Measurements from ENCODE around the gene WWP2. TPM values are rescaled to one million over a fixed set of nuclear protein-coding genes. Genes with fewer than 3 reads are reported as not detected.

WWP2 gene
- total RNA-seq, 2 donors from 2014 or later: 73.2 to 102 TPM

DNA sequence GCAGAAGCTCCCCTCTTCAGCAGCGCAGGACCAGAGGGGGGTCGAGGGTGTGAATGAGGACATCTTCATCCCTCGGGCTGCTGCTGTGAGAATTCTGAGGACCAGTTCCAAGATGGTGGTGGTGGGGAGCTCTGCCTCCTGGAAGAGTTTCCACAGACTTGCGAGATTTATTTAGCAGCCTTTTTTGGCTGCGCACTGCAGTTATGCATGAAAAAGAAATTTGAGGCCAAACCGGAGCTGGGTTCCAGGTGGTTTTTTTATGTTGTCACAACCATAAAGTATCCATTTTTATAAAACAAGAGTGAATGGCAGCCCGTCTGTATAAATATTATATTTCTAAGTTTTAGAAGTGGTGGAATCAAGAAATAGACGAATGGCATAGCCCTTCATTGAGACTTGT is 112.1 kb downstream of the WWP2 start:
- Histone ChIP-seq H3K27me3 (no peaks in the 10 kb centered on the region), H3K9me3 (no peaks in the 10 kb centered on the region), H3K4me3 (no peak overlapping the region), H3K36me3 (peaks cover 9% of the 10 kb centered on the region), H3K4me1 (no peaks in the 10 kb centered on the region), H3K27ac (no peak overlapping the region), H3K9ac (ENCODE audit: low read depth in 2 of 2, low read length in 2 of 2) (no peak overlapping the region)
- no peak for DNase-seq
- intact Hi-C loops (cut with DNase I): no loop called here
- TF ChIP-seq, protein P1, sequence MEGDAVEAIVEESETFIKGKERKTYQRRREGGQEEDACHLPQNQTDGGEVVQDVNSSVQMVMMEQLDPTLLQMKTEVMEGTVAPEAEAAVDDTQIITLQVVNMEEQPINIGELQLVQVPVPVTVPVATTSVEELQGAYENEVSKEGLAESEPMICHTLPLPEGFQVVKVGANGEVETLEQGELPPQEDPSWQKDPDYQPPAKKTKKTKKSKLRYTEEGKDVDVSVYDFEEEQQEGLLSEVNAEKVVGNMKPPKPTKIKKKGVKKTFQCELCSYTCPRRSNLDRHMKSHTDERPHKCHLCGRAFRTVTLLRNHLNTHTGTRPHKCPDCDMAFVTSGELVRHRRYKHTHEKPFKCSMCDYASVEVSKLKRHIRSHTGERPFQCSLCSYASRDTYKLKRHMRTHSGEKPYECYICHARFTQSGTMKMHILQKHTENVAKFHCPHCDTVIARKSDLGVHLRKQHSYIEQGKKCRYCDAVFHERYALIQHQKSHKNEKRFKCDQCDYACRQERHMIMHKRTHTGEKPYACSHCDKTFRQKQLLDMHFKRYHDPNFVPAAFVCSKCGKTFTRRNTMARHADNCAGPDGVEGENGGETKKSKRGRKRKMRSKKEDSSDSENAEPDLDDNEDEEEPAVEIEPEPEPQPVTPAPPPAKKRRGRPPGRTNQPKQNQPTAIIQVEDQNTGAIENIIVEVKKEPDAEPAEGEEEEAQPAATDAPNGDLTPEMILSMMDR (IDR thresholded peaks at IDR 0.05): no peak

DNA sequence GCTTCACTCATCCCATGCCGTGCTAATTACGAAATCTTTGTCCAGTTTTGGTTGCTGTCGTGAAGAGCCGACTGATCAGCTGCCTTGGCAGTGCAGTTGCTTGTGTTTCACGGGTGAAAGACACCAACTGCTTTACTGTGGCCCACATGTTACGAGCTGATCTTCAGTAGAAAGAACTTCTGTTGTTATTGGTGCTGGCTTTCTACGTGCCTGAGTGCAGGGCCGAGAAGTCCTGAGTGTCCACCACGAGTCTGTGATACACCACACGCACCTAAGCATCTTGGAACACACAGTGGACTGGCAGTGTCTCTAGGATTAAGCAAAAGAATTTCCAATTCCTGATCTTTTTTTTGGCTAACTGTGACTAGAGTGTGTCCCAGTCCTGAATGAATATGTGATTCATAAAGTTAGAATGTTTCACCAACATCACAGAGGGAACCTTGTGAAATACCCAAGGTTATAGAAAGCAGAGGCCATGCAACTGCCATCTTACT is 118.6 kb downstream of the WWP2 start:
- Histone ChIP-seq H3K27me3 (no peaks in the 10 kb centered on the region), H3K27ac (no peak overlapping the region), H3K9ac (ENCODE audit: low read depth in 2 of 2, low read length in 2 of 2) (no peak overlapping the region), H3K4me1 (no peaks in the 10 kb centered on the region), H3K4me3 (no peak overlapping the region), H3K9me3 (no peaks in the 10 kb centered on the region), H3K36me3 (no peaks in the 10 kb centered on the region)
- TF ChIP-seq, protein P1 (IDR thresholded peaks at IDR 0.05): no peak
- intact Hi-C loops (cut with DNase I): no loop called here
- DNase-seq: no peak

DNA sequence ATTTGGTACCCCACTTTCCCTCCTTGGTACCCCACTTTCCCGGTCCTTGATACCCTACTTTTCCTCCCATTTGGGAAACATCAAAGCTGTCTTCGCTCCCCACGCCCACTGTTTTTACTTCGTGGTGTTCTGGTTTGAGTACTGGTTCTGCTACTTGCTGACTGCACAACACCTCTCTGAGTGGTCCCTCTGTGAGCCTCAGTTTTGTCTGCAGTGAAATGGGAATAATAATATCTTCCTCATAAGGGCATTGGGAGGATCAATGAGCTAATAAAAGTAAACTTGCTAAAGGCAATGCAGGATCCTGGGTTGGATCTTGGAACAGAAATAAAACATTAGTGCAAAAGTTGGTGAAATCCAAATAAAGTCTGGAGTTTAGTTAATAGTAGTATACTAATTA is 119.0 kb downstream of the WWP2 start:
- H3K9ac ChIP-seq (ENCODE audit: low read depth in 2 of 2, low read length in 2 of 2): no peak overlapping the region
- no peaks in the 10 kb centered on the region for H3K9me3 ChIP-seq
- TF ChIP-seq, protein P1 (IDR thresholded peaks at IDR 0.05): no peak
- H3K27me3 ChIP-seq: no peaks in the 10 kb centered on the region
- intact Hi-C loops (cut with DNase I): no loop called here
- H3K4me1 ChIP-seq: no peaks in the 10 kb centered on the region
- H3K27ac ChIP-seq: no peak overlapping the region
- H3K36me3 ChIP-seq: no peaks in the 10 kb centered on the region
- DNase-seq: no peak
- no peak overlapping the region for H3K4me3 ChIP-seq

DNA sequence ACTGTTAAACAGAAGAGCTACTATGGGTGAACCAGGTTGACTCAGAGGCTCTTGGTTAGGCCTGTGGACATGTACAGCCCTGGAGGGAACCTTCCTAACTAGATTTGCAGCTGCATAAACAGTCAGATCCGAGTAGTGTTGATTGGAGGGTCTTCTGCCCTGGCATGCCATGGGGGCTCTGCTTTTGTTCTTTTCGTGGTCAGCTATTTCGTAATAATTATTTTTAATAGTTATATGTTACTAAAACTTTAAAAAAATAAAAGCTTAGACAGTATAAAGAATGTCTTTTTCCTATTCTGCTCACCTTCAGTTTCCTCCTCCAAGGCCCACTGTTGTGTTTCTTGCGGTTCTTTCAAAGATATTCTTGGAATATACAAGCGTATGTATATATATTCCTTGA is 121.6 kb downstream of the WWP2 start:
- TF ChIP-seq, protein P1 (IDR thresholded peaks at IDR 0.05): no peak
- intact Hi-C loops (cut with DNase I): no loop called here

DNA sequence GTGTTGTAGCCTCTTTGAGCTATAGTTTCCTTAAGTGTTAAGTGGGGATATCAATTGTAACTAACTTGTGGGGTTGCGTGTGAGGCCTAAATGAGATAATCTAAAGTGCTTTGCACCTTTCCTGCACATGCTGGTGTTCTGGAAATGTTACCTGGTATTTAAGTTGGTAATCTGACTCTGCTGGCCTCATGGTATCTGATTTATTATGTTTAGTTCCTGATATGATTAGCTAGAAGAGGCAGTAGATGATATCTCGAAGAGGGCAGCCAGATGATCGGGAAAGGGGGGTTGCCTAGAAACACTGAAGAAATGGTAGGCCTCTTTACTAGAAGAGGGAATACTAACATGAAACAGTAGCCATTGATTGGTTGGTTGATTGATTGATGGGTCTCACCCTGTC is 123.6 kb downstream of the WWP2 start:
- DNase-seq: no peak
- H3K9me3 ChIP-seq: no peaks in the 10 kb centered on the region
- no peaks in the 10 kb centered on the region for H3K36me3 ChIP-seq
- intact Hi-C loops (cut with DNase I): no loop called here
- no peaks in the 10 kb centered on the region for H3K4me1 ChIP-seq
- H3K27ac ChIP-seq: no peak overlapping the region
- H3K4me3 ChIP-seq: no peak overlapping the region
- TF ChIP-seq, protein P1 (IDR thresholded peaks at IDR 0.05): no peak
- no peak overlapping the region for H3K9ac ChIP-seq (ENCODE audit: low read depth in 2 of 2, low read length in 2 of 2)
- no peaks in the 10 kb centered on the region for H3K27me3 ChIP-seq

More for the DNA sequence above, 121.6 kb downstream of the WWP2 start:
- H3K9ac ChIP-seq (ENCODE audit: low read depth in 2 of 2, low read length in 2 of 2): no peak overlapping the region
- H3K4me3 ChIP-seq: no peak overlapping the region
- DNase-seq: no peak
- no peaks in the 10 kb centered on the region for H3K27me3 ChIP-seq
- H3K4me1 ChIP-seq: no peaks in the 10 kb centered on the region
- H3K9me3 ChIP-seq: no peaks in the 10 kb centered on the region
- H3K36me3 ChIP-seq: no peaks in the 10 kb centered on the region
- no peak overlapping the region for H3K27ac ChIP-seq
